ENCODE results near the gene C3orf70. TPM values are rescaled to one million over a fixed set of nuclear protein-coding genes. Genes with fewer than 3 reads are reported as not detected.

Gene C3orf70
- total RNA-seq, 2 donors from 2014 or later: 0.04 TPM; not detected in 1

DNA sequence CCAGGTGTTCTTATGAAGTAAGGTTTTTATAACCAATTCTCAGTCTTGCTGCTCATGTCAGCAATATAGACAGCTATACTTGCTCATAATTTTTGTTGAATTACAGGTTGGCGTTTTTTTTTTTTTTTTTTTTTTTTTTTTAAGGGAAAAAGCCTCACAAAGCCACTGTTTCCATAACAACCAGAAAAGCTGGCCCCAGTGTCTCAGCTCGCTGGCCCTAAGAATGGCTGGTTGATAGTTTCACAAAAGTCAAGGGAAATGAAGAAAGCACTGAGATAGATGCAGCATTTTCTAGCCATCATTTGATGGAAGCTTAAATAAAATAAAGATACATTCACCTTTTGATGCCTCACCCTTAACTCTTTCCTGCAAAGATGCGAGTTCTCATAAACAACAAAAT lies 121.9 kb downstream of the C3orf70 start:
- Mint-ChIP-seq H3K4me1 (peaks cover 7% of the 10 kb centered on the region), H3K4me3 (no peak overlapping the region), H3K27me3 (no peaks in the 10 kb centered on the region), H3K36me3 (ENCODE audit: low read depth) (peaks cover 81% of the 10 kb centered on the region), H3K27ac (no peak overlapping the region), H3K9me3 (peaks cover 11% of the 10 kb centered on the region)
- ATAC-seq (replicated peaks): no peak

- H3K27me3 Mint-ChIP-seq: no peaks in the 10 kb centered on the region
- peaks cover 81% of the 10 kb centered on the region for H3K36me3 Mint-ChIP-seq (ENCODE audit: low read depth)
- no peak for ATAC-seq (replicated peaks)
- peaks cover 11% of the 10 kb centered on the region for H3K9me3 Mint-ChIP-seq
- peaks cover 7% of the 10 kb centered on the region for H3K4me1 Mint-ChIP-seq
- H3K27ac Mint-ChIP-seq: no peak overlapping the region
- no peak overlapping the region for H3K4me3 Mint-ChIP-seq
Observed at GRCh38 chr3:185030399-185030798, 122.5 kb downstream of the C3orf70 start.

DNA sequence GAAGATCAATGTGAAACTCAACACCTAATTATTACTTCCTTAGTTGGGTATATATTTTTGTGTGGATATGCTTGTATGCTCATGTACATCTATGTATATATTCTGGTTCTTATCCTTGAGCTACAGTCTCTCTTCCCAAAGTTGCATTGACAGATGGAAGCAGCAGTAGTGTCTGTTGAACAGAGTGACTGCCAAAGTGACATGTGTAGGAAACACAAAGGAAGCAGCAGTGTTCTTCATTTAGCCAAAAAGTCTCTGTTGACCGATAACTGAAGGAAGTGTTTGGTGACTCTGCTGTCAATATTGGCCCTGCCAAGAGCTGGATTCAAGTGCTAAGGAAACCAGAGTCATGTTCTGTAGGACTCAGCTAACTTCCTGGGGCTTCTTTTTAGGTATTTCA lies 123.8 kb downstream of the C3orf70 start:
- no peak overlapping the region for H3K27ac Mint-ChIP-seq
- H3K4me1 Mint-ChIP-seq: peaks cover 1% of the 10 kb centered on the region
- H3K36me3 Mint-ChIP-seq (ENCODE audit: low read depth): peaks cover 81% of the 10 kb centered on the region
- no peak for ATAC-seq (replicated peaks)
- peaks cover 2% of the 10 kb centered on the region for H3K9me3 Mint-ChIP-seq
- no peak overlapping the region for H3K4me3 Mint-ChIP-seq
- no peaks in the 10 kb centered on the region for H3K27me3 Mint-ChIP-seq

DNA sequence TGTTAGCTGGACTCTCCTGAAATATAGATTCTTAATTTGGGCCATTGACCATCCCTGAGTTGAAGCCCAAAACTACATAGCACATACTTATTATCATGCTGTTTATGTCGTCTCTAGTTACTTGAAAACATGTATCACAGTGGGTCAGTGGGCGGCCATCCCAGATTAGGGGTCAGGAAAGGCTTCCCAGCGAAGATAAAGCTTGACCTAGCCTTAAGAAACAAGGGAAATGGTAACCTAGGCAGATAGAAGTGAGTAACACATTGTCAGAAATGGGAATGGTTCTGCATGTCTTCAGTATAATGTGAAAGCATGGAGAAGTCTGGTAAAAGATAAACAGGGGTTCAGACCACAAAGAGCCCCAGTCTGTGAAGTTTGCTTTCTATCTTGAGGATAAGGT lies 124.7 kb downstream of the C3orf70 start:
- peaks cover 77% of the 10 kb centered on the region for H3K36me3 Mint-ChIP-seq (ENCODE audit: low read depth)
- H3K4me1 Mint-ChIP-seq: no peaks in the 10 kb centered on the region
- no peaks in the 10 kb centered on the region for H3K27me3 Mint-ChIP-seq
- H3K27ac Mint-ChIP-seq: no peak overlapping the region
- H3K4me3 Mint-ChIP-seq: no peak overlapping the region
- ATAC-seq (replicated peaks): no peak
- H3K9me3 Mint-ChIP-seq: no peaks in the 10 kb centered on the region

Other genes with a start within 250 kb of the C3orf70 start
- gene EHHADH, start 101.0 kb upstream of the C3orf70 start, total RNA-seq: 1 to 10 TPM; 1.9 to 3.4 TPM
- 10 to 100 TPM; 17.9 to 22.2 TPM for gene MAP3K13, start 210.1 kb upstream of the C3orf70 start, total RNA-seq